Neural cell (in vitro differentiated cells): ENCODE data around the gene LRRD1.

ENCODE experiments used
- EZH2 ChIP-seq: fragments of 200-600, 300-800 bp; shearing (Covaris generic), sonication (generic); IDR thresholded peaks from 2 replicates; pipeline ENCODE4 v1.6.1; 2014; ENCODE audit warnings: antibody characterized with exemption, low read length, borderline replicate concordance, mild to moderate bottlenecking; ENCODE audit not compliant: insufficient read depth, poor library complexity, severe bottlenecking
- POLR2AphosphoS5 ChIP-seq: IDR thresholded peaks from 2 replicates; pipeline ENCODE4 v1.6.1; 2012
- SMC3 ChIP-seq: fragments of 450-650 bp; conservative IDR thresholded peaks from 2 replicates; pipeline ENCODE4 v1.6.1; 2014; ENCODE audit warnings: antibody characterized with exemption, mild to moderate bottlenecking, moderate library complexity; ENCODE audit not compliant: poor library complexity
- TF ChIP-seq, protein P1 (sequence below): fragments of 450-650 bp; IDR thresholded peaks from 2 replicates; pipeline ENCODE4 v1.5.1; 2014; ENCODE audit warnings: antibody characterized with exemption, mild to moderate bottlenecking, moderate library complexity; ENCODE audit not compliant: poor library complexity, severe bottlenecking

DNA sequence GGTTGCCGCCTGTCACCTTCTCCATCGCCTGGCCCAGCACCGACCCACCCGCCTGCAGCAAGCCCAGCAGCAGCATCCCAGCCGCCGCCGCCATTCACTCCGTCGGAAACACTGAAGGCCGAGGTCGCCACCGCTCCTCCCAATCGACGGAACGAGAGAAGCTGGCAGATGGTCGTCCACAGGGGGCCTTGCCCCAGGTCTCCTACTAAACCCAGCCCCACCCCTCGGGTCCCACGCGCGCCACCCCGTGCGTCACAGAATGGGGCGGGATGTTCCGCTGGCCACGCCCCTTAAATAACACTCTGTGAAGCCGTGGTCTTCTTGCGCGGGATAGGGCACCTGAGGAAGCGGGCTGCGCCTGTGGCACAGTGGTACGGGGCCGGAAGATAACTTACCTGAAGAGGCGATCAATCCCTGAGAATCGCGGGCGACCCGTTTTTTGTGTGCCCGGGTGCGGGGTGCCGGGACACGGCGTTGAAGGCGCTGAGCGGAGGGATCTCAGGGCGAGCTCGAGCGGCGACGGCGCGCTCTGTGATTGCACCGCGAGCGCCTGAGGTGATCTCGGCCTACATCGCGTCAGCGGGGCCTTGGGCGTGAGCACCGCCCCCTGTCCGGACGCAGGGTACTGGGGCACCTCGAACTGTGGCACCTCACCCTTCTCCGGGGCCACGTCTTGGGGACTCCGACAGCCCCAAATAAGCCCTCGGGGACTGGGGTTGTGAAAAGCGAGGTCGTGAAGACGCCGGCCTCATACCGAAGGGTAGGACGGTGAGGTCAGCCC is 44.5 kb downstream of the LRRD1 start, which contains the start of gene CYP51A1:
- no peak for TF ChIP-seq EZH2
- TF ChIP-seq, protein P1, sequence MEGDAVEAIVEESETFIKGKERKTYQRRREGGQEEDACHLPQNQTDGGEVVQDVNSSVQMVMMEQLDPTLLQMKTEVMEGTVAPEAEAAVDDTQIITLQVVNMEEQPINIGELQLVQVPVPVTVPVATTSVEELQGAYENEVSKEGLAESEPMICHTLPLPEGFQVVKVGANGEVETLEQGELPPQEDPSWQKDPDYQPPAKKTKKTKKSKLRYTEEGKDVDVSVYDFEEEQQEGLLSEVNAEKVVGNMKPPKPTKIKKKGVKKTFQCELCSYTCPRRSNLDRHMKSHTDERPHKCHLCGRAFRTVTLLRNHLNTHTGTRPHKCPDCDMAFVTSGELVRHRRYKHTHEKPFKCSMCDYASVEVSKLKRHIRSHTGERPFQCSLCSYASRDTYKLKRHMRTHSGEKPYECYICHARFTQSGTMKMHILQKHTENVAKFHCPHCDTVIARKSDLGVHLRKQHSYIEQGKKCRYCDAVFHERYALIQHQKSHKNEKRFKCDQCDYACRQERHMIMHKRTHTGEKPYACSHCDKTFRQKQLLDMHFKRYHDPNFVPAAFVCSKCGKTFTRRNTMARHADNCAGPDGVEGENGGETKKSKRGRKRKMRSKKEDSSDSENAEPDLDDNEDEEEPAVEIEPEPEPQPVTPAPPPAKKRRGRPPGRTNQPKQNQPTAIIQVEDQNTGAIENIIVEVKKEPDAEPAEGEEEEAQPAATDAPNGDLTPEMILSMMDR, result peak; percentile 11
- TF ChIP-seq SMC3, result peak; percentile 8
- TF ChIP-seq POLR2AphosphoS5, result peak; percentile 84
